AG04449 (cell line): ENCODE measurements around the gene ADGRL3.

Source experiments
- CTCF ChIA-PET: fragments of 350-600 bp; formaldehyde crosslinking; extraction: SDS; loops from one replicate; lab custom pipeline; 2021; ENCODE audit warnings: antibody characterized with exemption; lab: Yijun Ruan, JAX
- POLR2A ChIA-PET: fragments of 400-600, 350-600 bp; formaldehyde crosslinking; extraction: SDS; loops from one replicate; lab custom pipeline; 2020; ENCODE audit warnings: antibody characterized with exemption, inconsistent platforms; lab: Yijun Ruan, JAX
- DNase-seq: peaks from one replicate; pipeline ENCODE4 v3.0.0-alpha.2; 2010; ENCODE audit warnings: low read depth, low spot score
- H3K4me3 ChIP-seq: 2 replicates; pipeline ENCODE4 v1.5.1; 2011; ENCODE audit warnings: low read depth, mild to moderate bottlenecking, control low read depth, low read length
- CTCF ChIP-seq: IDR thresholded peaks from one replicate; pipeline ENCODE4 v1.5.1; 2011; ENCODE audit warnings: mild to moderate bottlenecking, moderate library complexity, low read length, control low read depth, inconsistent platforms; ENCODE audit not compliant: insufficient read depth; ENCODE audit errors: missing control alignments

Gene ADGRL3

GRCh38 chr4:61919561-61919960, 719.4 kb downstream of the ADGRL3 start:
- no peak overlapping the region for H3K4me3 ChIP-seq
- no peak for DNase-seq
- ChIA-PET CTCF (no interaction called here), POLR2A (no interaction called here)
- TF ChIP-seq CTCF = no peak

- H3K4me3 ChIP-seq = no peak overlapping the region
- CTCF ChIA-PET = no interaction called here
- POLR2A ChIA-PET = no interaction called here
- no peak for DNase-seq
- TF ChIP-seq CTCF = no peak
These were observed 721.8 kb downstream of the ADGRL3 start for GRCh38 chr4:61921920-61922319.

GRCh38 chr4:61922766-61923165, 722.6 kb downstream of the ADGRL3 start:
- CTCF ChIA-PET = no interaction called here
- TF ChIP-seq CTCF = no peak
- DNase-seq = no peak
- no peak overlapping the region for H3K4me3 ChIP-seq
- POLR2A ChIA-PET = no interaction called here

GRCh38 chr4:61923179-61923578, 723.1 kb downstream of the ADGRL3 start:
- H3K4me3 ChIP-seq = no peak overlapping the region
- ChIA-PET POLR2A (no interaction called here), CTCF (no interaction called here)
- no peak for DNase-seq
- TF ChIP-seq CTCF = no peak

GRCh38 chr4:61924131-61924530, 724.0 kb downstream of the ADGRL3 start:
- TF ChIP-seq CTCF = no peak
- ChIA-PET POLR2A (no interaction called here), CTCF (no interaction called here)
- DNase-seq = no peak
- no peak overlapping the region for H3K4me3 ChIP-seq

- TF ChIP-seq CTCF = no peak
- POLR2A ChIA-PET = no interaction called here
- no peak for DNase-seq
- H3K4me3 ChIP-seq = no peak overlapping the region
- CTCF ChIA-PET = no interaction called here
These were observed 733.4 kb downstream of the ADGRL3 start for GRCh38 chr4:61933527-61933926.

- no peak overlapping the region for H3K4me3 ChIP-seq
- no peak for DNase-seq
- POLR2A ChIA-PET = no interaction called here
- no peak for TF ChIP-seq CTCF
- CTCF ChIA-PET = no interaction called here
These were observed 734.1 kb downstream of the ADGRL3 start for GRCh38 chr4:61934198-61934597.
